ENCODE results near the gene NOL9. TPM values are rescaled to one million over a fixed set of nuclear protein-coding genes. Genes with fewer than 3 reads are reported as not detected.

Gene NOL9
- total RNA-seq, 2 donors from 2014 or later: 33.2 to 58.0 TPM

DNA sequence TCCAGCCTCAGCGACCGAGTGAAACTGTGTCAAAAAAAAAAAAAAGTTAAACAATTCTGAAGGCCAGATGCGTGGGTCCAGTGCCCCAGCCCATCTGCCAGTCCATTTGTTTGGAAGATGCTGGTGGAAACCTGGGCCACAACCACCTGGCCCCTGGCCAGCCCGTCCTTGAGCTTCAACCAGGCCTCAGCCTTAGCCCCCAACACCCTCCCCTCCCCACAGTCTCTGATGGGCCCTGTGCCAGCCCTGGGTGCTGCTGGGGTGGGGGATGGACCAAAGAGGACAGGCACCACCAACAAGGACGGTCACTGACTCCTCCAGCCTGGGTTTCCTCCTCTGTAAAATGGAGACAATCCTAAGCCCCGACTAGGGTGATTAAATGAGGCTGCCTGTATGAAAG, 43.3 kb downstream of the NOL9 start:
- no peaks in the 10 kb centered on the region for H3K4me1 Mint-ChIP-seq
- no peak overlapping the region for H3K4me3 Mint-ChIP-seq
- no peaks in the 10 kb centered on the region for H3K36me3 Mint-ChIP-seq (ENCODE audit: low read depth)
- peaks cover 5% of the 10 kb centered on the region for H3K27me3 Mint-ChIP-seq
- H3K27ac Mint-ChIP-seq: no peak overlapping the region
- no peak for ATAC-seq (replicated peaks)
- H3K9me3 Mint-ChIP-seq: no peaks in the 10 kb centered on the region

GRCh38 chr1:6510493-6510892, 43.8 kb downstream of the NOL9 start:
- Mint-ChIP-seq H3K9me3 (no peaks in the 10 kb centered on the region), H3K27ac (no peak overlapping the region), H3K4me3 (no peak overlapping the region), H3K27me3 (peaks cover 5% of the 10 kb centered on the region), H3K36me3 (ENCODE audit: low read depth) (no peaks in the 10 kb centered on the region), H3K4me1 (no peaks in the 10 kb centered on the region)
- ATAC-seq (replicated peaks): no peak

- Mint-ChIP-seq H3K4me3 (no peak overlapping the region), H3K27me3 (peaks cover 5% of the 10 kb centered on the region), H3K4me1 (no peaks in the 10 kb centered on the region), H3K27ac (no peak overlapping the region), H3K9me3 (no peaks in the 10 kb centered on the region), H3K36me3 (ENCODE audit: low read depth) (no peaks in the 10 kb centered on the region)
- ATAC-seq (replicated peaks): no peak
Observed at GRCh38 chr1:6509919-6510291, 44.4 kb downstream of the NOL9 start.

DNA sequence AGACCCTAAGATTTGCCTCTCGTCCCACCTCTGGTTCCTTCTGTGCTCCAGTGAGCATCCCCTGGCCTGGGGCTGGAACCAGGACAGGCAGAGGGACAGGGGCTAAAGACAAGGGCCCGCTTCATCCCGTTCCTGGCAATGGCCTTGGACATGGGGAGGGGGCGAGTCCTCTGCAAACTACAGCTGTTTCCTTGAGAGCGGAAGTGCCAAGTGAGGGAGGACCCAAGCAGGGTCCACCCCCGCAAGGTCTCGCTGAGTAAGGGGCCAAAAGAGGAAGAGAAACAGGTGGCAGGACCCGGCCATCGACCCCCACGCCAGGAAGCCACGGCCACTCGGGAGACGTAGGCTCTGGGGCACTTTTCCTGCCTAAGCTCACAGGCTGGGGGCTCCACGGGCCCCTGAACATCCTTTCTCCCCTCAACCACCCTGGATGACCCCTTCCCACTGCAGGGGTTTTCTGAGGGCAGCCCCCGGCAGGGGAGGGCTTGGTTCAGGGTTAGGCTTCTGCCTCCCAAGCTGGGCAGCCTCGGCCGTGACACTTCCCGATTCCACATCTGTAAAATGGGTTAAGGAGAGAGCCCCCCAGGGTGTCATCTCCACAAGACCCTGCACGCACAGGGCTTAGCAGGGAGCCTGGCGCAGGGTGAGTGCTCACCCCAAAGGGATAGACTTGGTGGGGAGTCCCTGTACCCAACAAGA, 44.9 kb downstream of the NOL9 start:
- Mint-ChIP-seq H3K27ac (no peak overlapping the region), H3K27me3 (peaks cover 5% of the 10 kb centered on the region), H3K4me3 (no peak overlapping the region), H3K36me3 (ENCODE audit: low read depth) (no peaks in the 10 kb centered on the region), H3K9me3 (no peaks in the 10 kb centered on the region), H3K4me1 (no peaks in the 10 kb centered on the region)
- no peak for ATAC-seq (replicated peaks)

- Mint-ChIP-seq H3K27me3 (peaks cover 5% of the 10 kb centered on the region), H3K27ac (no peak overlapping the region), H3K36me3 (ENCODE audit: low read depth) (no peaks in the 10 kb centered on the region), H3K4me3 (no peak overlapping the region), H3K9me3 (no peaks in the 10 kb centered on the region), H3K4me1 (no peaks in the 10 kb centered on the region)
- ATAC-seq (replicated peaks): no peak
Observed at GRCh38 chr1:6508816-6509189, 45.5 kb downstream of the NOL9 start.

DNA sequence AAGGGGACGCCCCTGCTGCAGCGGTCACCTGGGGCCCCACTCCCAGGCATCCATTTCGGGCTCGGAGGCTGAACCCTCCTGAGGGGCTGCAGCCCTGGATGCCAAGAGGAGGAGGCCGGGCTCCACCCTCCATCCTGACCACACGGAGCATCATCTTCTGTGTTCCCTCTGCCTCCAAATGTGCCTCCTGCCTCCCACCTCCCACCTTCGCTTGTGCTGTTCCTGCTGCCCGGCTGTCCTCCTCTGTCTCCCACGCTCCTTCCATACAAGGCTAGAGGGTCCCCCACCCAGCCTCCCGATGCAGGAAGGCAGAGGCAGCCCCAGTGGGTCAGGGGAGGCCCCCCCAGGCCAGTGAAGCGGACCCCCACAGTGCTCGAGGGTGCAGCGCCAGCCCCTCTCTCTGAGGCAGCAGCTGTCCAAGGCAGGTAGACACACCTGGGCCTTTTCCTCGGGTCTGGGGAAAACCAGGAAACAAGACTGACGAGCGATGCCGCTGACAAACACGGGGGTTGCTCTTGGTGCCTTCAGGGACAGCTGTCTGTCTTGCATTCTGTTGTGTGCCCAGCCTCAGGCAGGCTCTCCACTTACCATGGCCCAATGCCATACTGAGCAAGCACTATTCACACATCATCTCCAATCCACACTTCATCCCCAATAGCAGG, 46.0 kb downstream of the NOL9 start:
- Mint-ChIP-seq H3K36me3 (ENCODE audit: low read depth) (no peaks in the 10 kb centered on the region), H3K9me3 (no peaks in the 10 kb centered on the region), H3K27me3 (peaks cover 5% of the 10 kb centered on the region), H3K4me1 (no peaks in the 10 kb centered on the region), H3K27ac (no peak overlapping the region), H3K4me3 (no peak overlapping the region)
- no peak for ATAC-seq (replicated peaks)

DNA sequence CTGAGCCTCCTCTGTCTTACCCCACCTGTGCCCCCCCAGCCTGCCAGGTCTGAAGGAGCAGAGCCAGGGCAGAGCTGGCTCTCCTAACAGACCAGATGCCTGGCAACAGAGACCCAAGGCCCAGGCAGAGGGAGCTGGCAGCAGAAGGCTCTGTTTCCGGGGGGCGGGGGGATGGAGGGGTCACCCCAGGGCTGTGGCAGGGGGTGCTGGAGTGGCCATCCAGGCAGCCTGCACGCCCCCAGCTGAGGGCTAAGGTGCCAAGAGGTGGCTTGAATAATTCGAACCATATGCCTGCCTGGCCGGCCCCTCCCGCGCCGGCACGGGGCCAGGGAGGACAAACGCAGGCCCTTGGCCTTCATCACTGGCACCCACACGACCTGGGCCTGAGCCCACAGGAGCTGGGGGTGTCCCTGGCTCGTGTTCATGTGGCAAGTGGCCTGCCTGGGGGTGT, 46.8 kb downstream of the NOL9 start:
- Mint-ChIP-seq H3K27ac (no peak overlapping the region), H3K4me1 (no peaks in the 10 kb centered on the region), H3K4me3 (no peak overlapping the region), H3K27me3 (peaks cover 5% of the 10 kb centered on the region), H3K36me3 (ENCODE audit: low read depth) (no peaks in the 10 kb centered on the region), H3K9me3 (no peaks in the 10 kb centered on the region)
- no peak for ATAC-seq (replicated peaks)

DNA sequence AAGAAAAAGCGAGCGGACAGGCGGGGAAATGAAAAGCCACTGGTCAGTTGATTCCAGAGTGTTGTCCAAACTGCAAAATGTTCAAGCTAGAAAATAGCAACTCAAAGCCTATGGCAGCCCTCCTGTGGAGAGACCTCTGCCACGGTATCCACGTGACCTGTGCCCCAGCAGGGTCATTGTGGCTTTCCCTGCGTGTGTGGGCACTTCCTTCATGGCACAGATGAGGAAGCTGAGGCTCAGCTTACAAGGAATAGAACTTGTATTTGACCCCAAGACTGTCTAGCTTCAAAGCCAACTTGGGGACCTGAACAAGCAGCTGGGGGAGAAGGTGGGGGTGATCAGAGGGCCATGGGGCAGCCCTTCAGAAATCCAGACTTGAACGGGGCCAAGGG, 47.3 kb downstream of the NOL9 start:
- H3K4me1 Mint-ChIP-seq: no peaks in the 10 kb centered on the region

DNA sequence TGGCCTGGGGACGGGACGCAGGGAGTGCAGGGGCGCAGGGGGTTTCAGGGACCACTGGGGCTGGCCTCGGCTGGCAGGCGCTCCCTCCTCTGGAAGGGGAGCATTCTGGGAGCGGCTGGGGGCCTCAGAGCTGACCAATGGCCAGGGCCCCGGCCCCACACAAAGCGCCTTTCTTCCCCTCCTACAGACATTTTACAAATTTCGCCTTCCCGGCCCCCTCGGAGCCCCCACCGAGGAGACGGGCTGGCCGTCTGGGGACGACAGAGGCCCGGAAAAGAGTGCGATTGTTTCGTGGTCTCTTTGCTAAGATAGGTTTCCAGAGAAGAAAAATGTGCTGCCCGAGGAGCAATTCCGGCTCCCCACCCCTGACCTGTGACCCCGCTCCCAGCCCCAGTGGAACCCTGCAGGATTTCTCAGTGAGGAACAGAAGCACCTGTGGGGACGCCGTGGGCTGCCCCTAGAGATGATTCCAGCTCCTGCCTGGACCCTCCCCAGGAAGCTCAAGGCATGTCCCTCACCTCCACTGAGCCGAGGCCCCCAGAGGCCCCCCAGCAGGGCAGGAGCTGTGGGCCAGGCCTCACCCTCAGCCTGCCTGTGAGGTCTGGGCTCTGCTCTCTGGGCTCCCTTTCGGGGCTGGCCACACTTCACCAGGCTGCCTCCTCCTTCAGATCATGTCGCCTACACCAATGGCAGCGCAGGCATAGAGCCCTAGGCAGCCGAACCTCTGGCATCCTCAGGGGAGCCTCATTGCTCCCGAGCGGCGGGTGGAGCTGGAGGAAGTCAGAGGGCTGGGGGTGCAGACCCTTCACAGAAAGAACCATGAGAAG, 47.9 kb downstream of the NOL9 start:
- H3K36me3 Mint-ChIP-seq (ENCODE audit: low read depth): no peaks in the 10 kb centered on the region
- no peaks in the 10 kb centered on the region for H3K9me3 Mint-ChIP-seq
- no peaks in the 10 kb centered on the region for H3K4me1 Mint-ChIP-seq
- peaks cover 5% of the 10 kb centered on the region for H3K27me3 Mint-ChIP-seq
- H3K4me3 Mint-ChIP-seq: no peak overlapping the region
- H3K27ac Mint-ChIP-seq: no peak overlapping the region
- no peak for ATAC-seq (replicated peaks)

More for the DNA sequence above, 47.3 kb downstream of the NOL9 start:
- ATAC-seq (replicated peaks): no peak
- no peaks in the 10 kb centered on the region for H3K9me3 Mint-ChIP-seq
- no peaks in the 10 kb centered on the region for H3K36me3 Mint-ChIP-seq (ENCODE audit: low read depth)
- H3K27ac Mint-ChIP-seq: no peak overlapping the region
- peaks cover 5% of the 10 kb centered on the region for H3K27me3 Mint-ChIP-seq
- H3K4me3 Mint-ChIP-seq: no peak overlapping the region

- H3K27ac Mint-ChIP-seq: no peak overlapping the region
- ATAC-seq (replicated peaks): no peak
- no peak overlapping the region for H3K4me3 Mint-ChIP-seq
- H3K9me3 Mint-ChIP-seq: no peaks in the 10 kb centered on the region
- no peaks in the 10 kb centered on the region for H3K4me1 Mint-ChIP-seq
- no peaks in the 10 kb centered on the region for H3K36me3 Mint-ChIP-seq (ENCODE audit: low read depth)
- peaks cover 5% of the 10 kb centered on the region for H3K27me3 Mint-ChIP-seq
Observed at GRCh38 chr1:6505367-6506209, 48.7 kb downstream of the NOL9 start.

DNA sequence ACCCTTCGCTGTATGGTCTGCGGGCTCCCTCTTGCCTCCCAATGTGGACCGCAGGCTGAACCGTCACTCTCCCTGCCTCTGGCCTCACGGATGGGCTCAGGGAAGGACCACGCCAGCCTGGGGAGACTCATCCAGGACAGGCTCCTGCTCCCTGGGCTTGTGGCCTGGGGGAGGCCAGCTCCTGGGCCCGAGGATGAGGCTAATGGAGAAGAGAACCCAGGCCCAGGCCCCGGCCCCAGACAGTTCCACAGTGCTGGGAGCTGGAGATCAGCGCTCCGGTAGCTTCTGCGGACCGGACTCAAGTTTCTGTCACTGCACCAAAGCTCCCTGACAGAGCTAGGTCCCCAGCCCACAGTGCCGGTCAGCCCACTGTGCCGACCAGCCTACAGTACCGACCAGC, 49.4 kb downstream of the NOL9 start:
- H3K27me3 Mint-ChIP-seq: peaks cover 5% of the 10 kb centered on the region
- H3K4me3 Mint-ChIP-seq: no peak overlapping the region
- ATAC-seq (replicated peaks): no peak
- no peaks in the 10 kb centered on the region for H3K36me3 Mint-ChIP-seq (ENCODE audit: low read depth)
- no peaks in the 10 kb centered on the region for H3K9me3 Mint-ChIP-seq
- H3K27ac Mint-ChIP-seq: no peak overlapping the region
- no peaks in the 10 kb centered on the region for H3K4me1 Mint-ChIP-seq

- H3K36me3 Mint-ChIP-seq (ENCODE audit: low read depth): no peaks in the 10 kb centered on the region
- ATAC-seq (replicated peaks): no peak
- no peak overlapping the region for H3K4me3 Mint-ChIP-seq
- peaks cover 5% of the 10 kb centered on the region for H3K27me3 Mint-ChIP-seq
- H3K4me1 Mint-ChIP-seq: no peaks in the 10 kb centered on the region
- H3K9me3 Mint-ChIP-seq: no peaks in the 10 kb centered on the region
- no peak overlapping the region for H3K27ac Mint-ChIP-seq
Observed at GRCh38 chr1:6503884-6504602, 50.3 kb downstream of the NOL9 start.

DNA sequence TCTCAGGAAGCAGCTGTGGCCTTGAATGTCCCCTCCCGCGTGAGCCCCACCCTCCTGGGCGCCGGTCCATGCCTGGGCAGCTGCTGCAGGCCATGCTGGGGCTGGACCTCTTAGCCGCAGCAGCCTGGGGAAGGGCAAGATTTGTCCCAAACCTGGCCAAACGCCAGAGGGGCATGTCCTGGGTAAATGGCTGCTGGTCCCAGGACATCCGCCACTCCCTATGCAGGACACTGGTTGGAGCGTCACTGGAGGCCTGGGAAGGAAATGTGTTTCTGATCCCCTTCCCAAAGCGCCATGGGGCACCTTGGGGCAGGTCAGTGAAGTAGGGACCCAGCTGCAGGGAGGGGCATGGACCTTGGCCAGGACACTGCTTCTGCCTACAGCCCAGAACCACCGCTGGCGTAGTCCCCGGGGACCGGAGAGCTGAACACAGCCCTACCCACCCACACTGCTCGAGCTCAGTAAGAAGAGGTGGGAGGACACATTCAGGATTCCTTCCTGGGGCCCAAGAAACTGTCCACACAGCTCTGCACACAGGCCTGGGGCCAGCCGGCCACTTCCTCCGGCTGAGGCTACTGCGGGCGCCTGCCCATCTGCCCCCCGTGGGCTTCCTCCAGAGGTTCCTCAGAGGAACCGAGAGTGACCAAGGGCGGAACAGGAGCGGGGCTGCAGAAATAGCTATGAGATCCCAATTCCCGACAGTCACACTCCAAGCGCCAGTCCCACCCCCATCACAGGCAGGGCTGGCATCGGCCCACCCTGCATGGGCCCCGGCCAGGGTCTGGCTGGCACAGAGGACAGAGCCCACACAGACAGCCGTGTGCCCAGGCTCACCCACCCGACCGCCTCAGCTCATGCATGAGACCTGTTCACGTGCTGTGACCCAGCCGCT, 52.1 kb downstream of the NOL9 start:
- Mint-ChIP-seq H3K4me1 (peaks cover 5% of the 10 kb centered on the region), H3K9me3 (no peaks in the 10 kb centered on the region), H3K4me3 (no peak overlapping the region), H3K27me3 (peaks cover 5% of the 10 kb centered on the region), H3K27ac (no peak overlapping the region), H3K36me3 (ENCODE audit: low read depth) (no peaks in the 10 kb centered on the region)
- no peak for ATAC-seq (replicated peaks)

All from activated T-helper 17 cell treated with anti-CD3 and anti-CD28 coated beads, Interleukin-2, amount 50 U/mL, for 72 hours (primary cell).